Calu3 (cell line): Measurements from ENCODE around the gene MISP3. TPM values are rescaled to one million over a fixed set of nuclear protein-coding genes. Genes with fewer than 3 reads are reported as not detected.

Source experiments
- BruUV-seq: library from RNA; stranded (reverse); fragments of 400-500 nt; replicated peaks from 2 replicates; lab custom pipeline; 2021; lab: Mats Ljungman, UMichigan
- CTCF ChIA-PET: fragments of 300-600 bp; sonication (Branson Sonifier 250); formaldehyde crosslinking; loops from one replicate; lab custom pipeline; 2022; ENCODE audit warnings: antibody characterized with exemption; lab: Charles Lee
- DNase-seq: peaks from one replicate; pipeline ENCODE4 v3.0.0; 2022
- H3K27ac Mint-ChIP-seq: one replicate; pipeline ENCODE4 v1.8.0; 2022; ENCODE audit warnings: mixed read lengths; ENCODE audit not compliant: unreplicated experiment
- H3K27me3 Mint-ChIP-seq: one replicate; pipeline ENCODE4 v1.8.0; 2022; ENCODE audit warnings: mixed read lengths; ENCODE audit not compliant: unreplicated experiment
- H3K36me3 Mint-ChIP-seq: one replicate; pipeline ENCODE4 v1.8.0; 2022; ENCODE audit warnings: mild to moderate bottlenecking, moderate library complexity, mixed read lengths; ENCODE audit not compliant: insufficient read depth, unreplicated experiment
- H3K4me1 Mint-ChIP-seq: one replicate; pipeline ENCODE4 v1.8.0; 2022; ENCODE audit warnings: mild to moderate bottlenecking, low read depth, mixed read lengths; ENCODE audit not compliant: unreplicated experiment
- H3K4me3 Mint-ChIP-seq: one replicate; pipeline ENCODE4 v1.8.0; 2022; ENCODE audit warnings: mild to moderate bottlenecking, low read depth, moderate library complexity, mixed read lengths; ENCODE audit not compliant: unreplicated experiment
- H3K9me3 Mint-ChIP-seq: one replicate; pipeline ENCODE4 v1.8.0; 2022; ENCODE audit warnings: low read depth, mixed read lengths; ENCODE audit not compliant: unreplicated experiment
- CTCF ChIP-seq: fragments of 200-600 bp; IDR thresholded peaks from one replicate; pipeline ENCODE4 v1.8.0; 2022; ENCODE audit warnings: antibody characterized with exemption; ENCODE audit not compliant: unreplicated experiment
- intact Hi-C: fragments of 100-400 bp; cut with micrococcal nuclease; formaldehyde crosslinking; loops from one replicate; pipeline ENCODE4 v1.10.0; 2022; ENCODE audit not compliant: unreplicated experiment
- total RNA-seq: library from RNA; stranded (reverse); gene quantifications from 2 replicates; pipeline ENCODE4 v1.2.3, GENCODE V29; 2022

MISP3 gene
- total RNA-seq, 1 experiment from 2014 or later: 4.2 TPM

DNA sequence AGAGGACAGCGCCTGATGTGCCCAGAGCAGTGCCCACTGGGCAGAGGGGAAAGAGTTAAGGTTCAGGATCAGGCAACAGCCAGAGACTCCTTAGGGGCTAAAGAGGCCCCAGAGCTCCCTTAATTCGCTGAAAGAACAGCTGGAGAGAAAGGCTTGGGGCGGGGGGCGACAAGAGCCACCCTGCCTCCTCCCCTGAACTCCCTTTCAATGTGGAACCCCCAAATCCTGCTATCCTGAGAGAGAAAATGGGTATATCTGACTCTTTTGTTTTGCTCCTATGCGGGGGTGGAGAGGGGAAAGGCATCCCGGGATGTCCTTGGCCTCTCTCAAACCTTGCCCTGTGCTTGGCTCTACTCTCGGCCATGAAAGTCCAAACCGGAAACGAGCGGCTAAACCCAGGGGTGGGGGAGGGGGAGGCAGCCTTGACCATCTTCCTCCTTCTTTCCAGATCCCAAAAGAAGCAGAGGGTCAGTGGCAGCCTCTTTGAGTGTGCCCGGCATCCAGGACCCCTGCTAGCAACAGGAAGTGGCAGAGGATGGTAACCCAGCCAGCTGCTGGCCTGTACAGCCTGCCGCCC lies 40.3 kb downstream of the MISP3 start:
- peaks cover 26% of the 10 kb centered on the region for H3K36me3 Mint-ChIP-seq
- BruUV-seq: no TSS peak
- no peaks in the 10 kb centered on the region for H3K27me3 Mint-ChIP-seq
- no peak for DNase-seq
- no peak overlapping the region for H3K27ac Mint-ChIP-seq
- TF ChIP-seq CTCF: no peak
- no peaks in the 10 kb centered on the region for H3K9me3 Mint-ChIP-seq
- no peak overlapping the region for H3K4me3 Mint-ChIP-seq
- intact Hi-C loops: no loop called here
- CTCF ChIA-PET: no interaction called here
- no peaks in the 10 kb centered on the region for H3K4me1 Mint-ChIP-seq

GRCh38 chr19:14113762-14114414 lies 41.3 kb downstream of the MISP3 start:
- BruUV-seq: no TSS peak
- intact Hi-C loops: no loop called here
- peak; percentile 16 for TF ChIP-seq CTCF
- CTCF ChIA-PET: interaction anchor here (0.8 kb wide), 1 partner anchor 160 kb away, joined by 3 read pairs; no protein-coding TSS in a partner anchor
- Mint-ChIP-seq H3K27ac (no peak overlapping the region), H3K4me1 (peaks cover 7% of the 10 kb centered on the region), H3K36me3 (peaks cover 33% of the 10 kb centered on the region), H3K27me3 (no peaks in the 10 kb centered on the region), H3K9me3 (no peaks in the 10 kb centered on the region), H3K4me3 (no peak overlapping the region)
- peak; percentile 45 for DNase-seq

GRCh38 chr19:14114439-14114838 lies 41.9 kb downstream of the MISP3 start:
- no peak for DNase-seq
- Mint-ChIP-seq H3K4me3 (no peak overlapping the region), H3K9me3 (no peaks in the 10 kb centered on the region), H3K4me1 (peaks cover 8% of the 10 kb centered on the region), H3K27me3 (no peaks in the 10 kb centered on the region), H3K36me3 (peaks cover 33% of the 10 kb centered on the region), H3K27ac (no peak overlapping the region)
- intact Hi-C loops: no loop called here
- CTCF ChIA-PET: interaction anchor here (0.8 kb wide), 1 partner anchor 161 kb away, joined by 3 read pairs; no protein-coding TSS in a partner anchor
- no TSS peak for BruUV-seq
- TF ChIP-seq CTCF: no peak

GRCh38 chr19:14114854-14115253 lies 42.3 kb downstream of the MISP3 start:
- CTCF ChIA-PET: no interaction called here
- Mint-ChIP-seq H3K27me3 (no peaks in the 10 kb centered on the region), H3K9me3 (no peaks in the 10 kb centered on the region), H3K36me3 (peaks cover 33% of the 10 kb centered on the region), H3K4me3 (no peak overlapping the region), H3K27ac (no peak overlapping the region), H3K4me1 (peaks cover 8% of the 10 kb centered on the region)
- TF ChIP-seq CTCF: peak; percentile 49
- DNase-seq: peak; percentile 71
- intact Hi-C loops: no loop called here
- no TSS peak for BruUV-seq
